Smooth muscle cell (in vitro differentiated cells): ENCODE results near the gene FOXRED2. TPM values are rescaled to one million over a fixed set of nuclear protein-coding genes. Genes with fewer than 3 reads are reported as not detected.

Experiments used
- DNase-seq: peaks from one replicate; lab custom pipeline; 2025; ENCODE audit not compliant: unreplicated experiment; lab: John Stamatoyannopoulos, UW
- H2AFZ ChIP-seq: fragments of 200-600 bp; sonication (generic); 2 replicates; pipeline ENCODE4 v1.6.0; 2016; ENCODE audit warnings: antibody characterized with exemption, low read depth, mild to moderate bottlenecking
- H3F3A ChIP-seq: fragments of 200-600 bp; sonication (generic); 2 replicates; pipeline ENCODE4 v1.6.0; 2017; ENCODE audit warnings: antibody characterized with exemption, low read depth
- H3K27ac ChIP-seq: fragments of 200-600 bp; sonication (generic); 2 replicates; pipeline ENCODE4 v1.5.1; 2016; ENCODE audit warnings: low read depth, mild to moderate bottlenecking
- H3K27me3 ChIP-seq: fragments of 200-600 bp; sonication (generic); 2 replicates; pipeline ENCODE4 v1.6.1; 2016; ENCODE audit warnings: low read depth, mild to moderate bottlenecking
- H3K36me3 ChIP-seq: fragments of 200-600 bp; sonication (generic); 2 replicates; pipeline ENCODE4 v1.5.1; 2016; ENCODE audit warnings: low read depth
- H3K4me1 ChIP-seq: fragments of 200-600 bp; sonication (generic); 2 replicates; pipeline ENCODE4 v1.5.1; 2016; ENCODE audit warnings: low read depth
- H3K4me2 ChIP-seq: fragments of 200-600 bp; sonication (generic); 2 replicates; pipeline ENCODE4 v1.6.0; 2016; ENCODE audit warnings: mild to moderate bottlenecking
- H3K4me3 ChIP-seq: fragments of 200-600 bp; sonication (generic); 2 replicates; pipeline ENCODE4 v1.5.1; 2016; ENCODE audit warnings: mild to moderate bottlenecking
- H3K79me2 ChIP-seq: fragments of 200-600 bp; sonication (generic); 2 replicates; pipeline ENCODE4 v1.6.0; 2016; ENCODE audit warnings: low read depth, mild to moderate bottlenecking
- H3K9ac ChIP-seq: fragments of 200-600 bp; sonication (generic); 2 replicates; pipeline ENCODE4 v1.6.0; 2016; ENCODE audit warnings: low read depth
- H3K9me3 ChIP-seq: fragments of 200-600 bp; sonication (generic); replicated peaks from 2 replicates; pipeline ENCODE4 v1.5.1; 2016; ENCODE audit warnings: low read depth
- H4K20me1 ChIP-seq: fragments of 200-600 bp; sonication (generic); 2 replicates; pipeline ENCODE4 v1.6.0; 2016; ENCODE audit warnings: low read depth
- CTCF ChIP-seq: fragments of 200-600 bp; sonication (generic); IDR thresholded peaks from 2 replicates; pipeline ENCODE4 v1.5.1; 2017; ENCODE audit warnings: borderline replicate concordance, mild to moderate bottlenecking, antibody characterized with exemption; ENCODE audit not compliant: insufficient read depth, poor library complexity, severe bottlenecking
- WGBS: methylation state at CpG from one replicate; pipeline ENCODE4 v1.1.7; 2016; ENCODE audit warnings: low lambda C conversion rate; 5-methylcytosine and 5-hydroxymethylcytosine counted together
- polyA plus RNA-seq: library from polyadenylated mRNA; unstranded; fragments of >200 nt; fragmentation: Nextera tagmentation; extraction: Ambion mirVana; gene quantifications from 2 replicates; pipeline ENCODE4 v1.2.1, GENCODE V29; 2016
- total RNA-seq: library from RNA; depleted of rRNA; stranded (reverse); fragments of >200 nt; gene quantifications from 2 replicates; pipeline ENCODE4 v1.2.3, GENCODE V29; 2014

The FOXRED2 gene
- total and polyA plus RNA-seq, 2 experiments from 2014 or later, result 3.1 to 4.2 TPM

- Histone ChIP-seq H3K9ac (no peak overlapping the region), H3K79me2 (no peaks in the 10 kb centered on the region), H3K27ac (no peak overlapping the region), H3K27me3 (peaks cover 3% of the 10 kb centered on the region), H4K20me1 (no peaks in the 10 kb centered on the region), H3K4me1 (no peaks in the 10 kb centered on the region), H2AFZ (no peak overlapping the region), H3K4me3 (no peak overlapping the region), H3K4me2 (no peak overlapping the region), H3K9me3 (no peaks in the 10 kb centered on the region), H3F3A (no peaks in the 10 kb centered on the region), H3K36me3 (no peaks in the 10 kb centered on the region)
- no peak for DNase-seq
- no peak for TF ChIP-seq CTCF
- WGBS, result 92% methylated on average over 13 of the region's 13 CpGs
Observed at GRCh38 chr22:36550701-36551495, 44.1 kb upstream of the FOXRED2 start.

GRCh38 chr22:36549033-36549432, 42.2 kb upstream of the FOXRED2 start:
- H3K79me2 ChIP-seq, result no peaks in the 10 kb centered on the region
- H3F3A ChIP-seq, result no peaks in the 10 kb centered on the region
- no peak overlapping the region for H3K4me2 ChIP-seq
- WGBS, result 86% methylated on average over 5 of the region's 5 CpGs
- peaks cover 3% of the 10 kb centered on the region for H3K27me3 ChIP-seq
- H3K4me3 ChIP-seq, result no peak overlapping the region
- no peaks in the 10 kb centered on the region for H4K20me1 ChIP-seq
- no peaks in the 10 kb centered on the region for H3K9me3 ChIP-seq
- no peak for TF ChIP-seq CTCF
- no peak overlapping the region for H3K27ac ChIP-seq
- no peaks in the 10 kb centered on the region for H3K36me3 ChIP-seq
- H2AFZ ChIP-seq, result no peak overlapping the region
- H3K4me1 ChIP-seq, result no peaks in the 10 kb centered on the region
- H3K9ac ChIP-seq, result no peak overlapping the region
- DNase-seq, result no peak

GRCh38 chr22:36548606-36549005, 41.8 kb upstream of the FOXRED2 start:
- TF ChIP-seq CTCF, result no peak
- peaks cover 3% of the 10 kb centered on the region for H3K27me3 ChIP-seq
- H3K79me2 ChIP-seq, result no peaks in the 10 kb centered on the region
- WGBS, result 72% methylated on average over 14 of the region's 14 CpGs
- no peaks in the 10 kb centered on the region for H3K9me3 ChIP-seq
- H3K9ac ChIP-seq, result no peak overlapping the region
- H3K27ac ChIP-seq, result no peak overlapping the region
- H2AFZ ChIP-seq, result no peak overlapping the region
- no peak overlapping the region for H3K4me2 ChIP-seq
- H3K4me3 ChIP-seq, result no peak overlapping the region
- no peak for DNase-seq
- no peaks in the 10 kb centered on the region for H4K20me1 ChIP-seq
- no peaks in the 10 kb centered on the region for H3K4me1 ChIP-seq
- H3F3A ChIP-seq, result no peaks in the 10 kb centered on the region
- H3K36me3 ChIP-seq, result no peaks in the 10 kb centered on the region

- no peaks in the 10 kb centered on the region for H3K4me1 ChIP-seq
- H3K9ac ChIP-seq, result no peak overlapping the region
- H2AFZ ChIP-seq, result no peak overlapping the region
- peaks cover 3% of the 10 kb centered on the region for H3K27me3 ChIP-seq
- H4K20me1 ChIP-seq, result no peaks in the 10 kb centered on the region
- H3K9me3 ChIP-seq, result no peaks in the 10 kb centered on the region
- H3K27ac ChIP-seq, result no peak overlapping the region
- no peak overlapping the region for H3K4me3 ChIP-seq
- no peak overlapping the region for H3K4me2 ChIP-seq
- no peaks in the 10 kb centered on the region for H3K79me2 ChIP-seq
- no peak for TF ChIP-seq CTCF
- H3K36me3 ChIP-seq, result no peaks in the 10 kb centered on the region
- DNase-seq, result no peak
- WGBS, result 40% methylated on average over 6 of the region's 6 CpGs
- no peaks in the 10 kb centered on the region for H3F3A ChIP-seq
Observed at GRCh38 chr22:36546932-36547331, 40.1 kb upstream of the FOXRED2 start.
